AG04449 (cell line): ENCODE results near the gene GBF1.

Experiments
- CTCF ChIA-PET: fragments of 350-600 bp; formaldehyde crosslinking; extraction: SDS; loops from one replicate; lab custom pipeline; 2021; ENCODE audit warnings: antibody characterized with exemption; lab: Yijun Ruan, JAX
- POLR2A ChIA-PET: fragments of 400-600, 350-600 bp; formaldehyde crosslinking; extraction: SDS; loops from one replicate; lab custom pipeline; 2020; ENCODE audit warnings: antibody characterized with exemption, inconsistent platforms; lab: Yijun Ruan, JAX
- DNase-seq: peaks from one replicate; pipeline ENCODE4 v3.0.0-alpha.2; 2010; ENCODE audit warnings: low read depth, low spot score
- H3K4me3 ChIP-seq: 2 replicates; pipeline ENCODE4 v1.5.1; 2011; ENCODE audit warnings: low read depth, mild to moderate bottlenecking, control low read depth, low read length
- CTCF ChIP-seq: IDR thresholded peaks from one replicate; pipeline ENCODE4 v1.5.1; 2011; ENCODE audit warnings: mild to moderate bottlenecking, moderate library complexity, low read length, control low read depth, inconsistent platforms; ENCODE audit not compliant: insufficient read depth; ENCODE audit errors: missing control alignments

GBF1 gene

GRCh38 chr10:102368077-102368476 is 122.7 kb downstream of the GBF1 start:
- no peak for TF ChIP-seq CTCF
- DNase-seq = no peak
- ChIA-PET POLR2A (no interaction called here), CTCF (interaction anchor here (0.8 to 16.0 kb wide), 6 partner anchors 11 to 138 kb away, joined by 3 to 179 read pairs (median 5); no protein-coding TSS in a partner anchor)
- H3K4me3 ChIP-seq = no peak overlapping the region

GRCh38 chr10:102371295-102371694 is 126.0 kb downstream of the GBF1 start:
- POLR2A ChIA-PET = no interaction called here
- CTCF ChIA-PET = interaction anchor here (1.0 to 16.0 kb wide), 6 partner anchors 9 to 144 kb away, joined by 3 to 179 read pairs (median 6); no protein-coding TSS in a partner anchor
- no peak for DNase-seq

GRCh38 chr10:102375250-102375649 is 129.9 kb downstream of the GBF1 start:
- DNase-seq = no peak
- no peak overlapping the region for H3K4me3 ChIP-seq
- POLR2A ChIA-PET = interaction anchor here (1.0 kb wide), 1 partner anchor 134 kb away, joined by 4 read pairs; the partner anchor contains the start of gene PITX3
- CTCF ChIA-PET = interaction anchor here (0.8 to 2.8 kb wide), 7 partner anchors 18 to 146 kb away, joined by 3 to 10 read pairs (median 5); no protein-coding TSS in a partner anchor
- no peak for TF ChIP-seq CTCF

More at GRCh38 chr10:102371295-102371694, 126.0 kb downstream of the GBF1 start:
- no peak overlapping the region for H3K4me3 ChIP-seq
- no peak for TF ChIP-seq CTCF

- POLR2A ChIA-PET = no interaction called here
- no peak overlapping the region for H3K4me3 ChIP-seq
- TF ChIP-seq CTCF = no peak
- CTCF ChIA-PET = interaction anchor here (0.8 to 2.8 kb wide), 8 partner anchors 9 to 147 kb away, joined by 3 to 10 read pairs (median 4); no protein-coding TSS in a partner anchor
- DNase-seq = no peak
Observed at GRCh38 chr10:102375867-102376266, 130.5 kb downstream of the GBF1 start.

- ChIA-PET POLR2A (interaction anchor here (0.6 kb wide), 1 partner anchor 168 kb away, joined by 3 read pairs; no protein-coding TSS in a partner anchor), CTCF (interaction anchor here (0.8 to 2.8 kb wide), 4 partner anchors 10 to 24 kb away, joined by 3 to 10 read pairs (median 4); no protein-coding TSS in a partner anchor)
- TF ChIP-seq CTCF = no peak
- H3K4me3 ChIP-seq = no peak overlapping the region
- no peak for DNase-seq
Observed at GRCh38 chr10:102376901-102377300, 131.6 kb downstream of the GBF1 start.

GRCh38 chr10:102379383-102379782 is 134.1 kb downstream of the GBF1 start:
- ChIA-PET POLR2A (no interaction called here), CTCF (interaction anchor here (0.9 to 8.6 kb wide), 6 partner anchors 10 to 205 kb away, joined by 3 to 111 read pairs (median 4); partner anchors contain the start of gene NFKB2)

More at GRCh38 chr10:102379383-102379782, 134.1 kb downstream of the GBF1 start:
- no peak for TF ChIP-seq CTCF
- no peak overlapping the region for H3K4me3 ChIP-seq
- no peak for DNase-seq
